WTC11 (cell line): ENCODE data around the gene HLF. TPM values are rescaled to one million over a fixed set of nuclear protein-coding genes. Genes with fewer than 3 reads are reported as not detected.

Experiments used
- ATAC-seq: fragments of 200-7000 bp; cut with Tn5 transposase; 2 replicates; pipeline ENCODE4 v1.10.0; 2021; ENCODE audit warnings: mild to moderate bottlenecking, moderate library complexity
- CTCF ChIA-PET: fragments of 300-600 bp; sonication (Branson Sonifier 250); formaldehyde crosslinking; loops from one replicate; lab custom pipeline; 2021; ENCODE audit warnings: antibody characterized with exemption; lab: Charles Lee
- POLR2A ChIA-PET: fragments of 350-600 bp; sonication (Branson Sonifier 250); formaldehyde crosslinking; loops from one replicate; lab custom pipeline; 2021; ENCODE audit warnings: antibody characterized with exemption; lab: Charles Lee
- DNase-seq: peaks from one replicate; pipeline ENCODE4 v3.0.0; 2021; ENCODE audit warnings: low spot score
- H3K27ac Mint-ChIP-seq: 2 replicates; pipeline ENCODE4 v1.8.0; 2021; ENCODE audit warnings: mixed read lengths
- H3K27me3 Mint-ChIP-seq: 2 replicates; pipeline ENCODE4 v1.8.0; 2021; ENCODE audit warnings: low read depth, mild to moderate bottlenecking, moderate library complexity, mixed read lengths
- H3K36me3 Mint-ChIP-seq: 2 replicates; pipeline ENCODE4 v1.8.0; 2021; ENCODE audit warnings: mixed read lengths
- H3K4me1 Mint-ChIP-seq: 2 replicates; pipeline ENCODE4 v1.8.0; 2022; ENCODE audit warnings: mixed read lengths
- H3K4me3 Mint-ChIP-seq: 2 replicates; pipeline ENCODE4 v1.8.0; 2021; ENCODE audit warnings: mild to moderate bottlenecking, moderate library complexity, mixed read lengths
- H3K9me3 Mint-ChIP-seq: 2 replicates; pipeline ENCODE4 v1.8.0; 2021; ENCODE audit warnings: mixed read lengths
- ELF4 ChIP-seq: sonication (generic); formaldehyde crosslinking; IDR thresholded peaks from 2 replicates; pipeline ENCODE4 v1.8.1; 2022; ENCODE audit warnings: low read depth, mild to moderate bottlenecking, moderate library complexity, missing genetic modification reagents
- ETV6 ChIP-seq: sonication (generic); formaldehyde crosslinking; IDR thresholded peaks from 2 replicates; pipeline ENCODE4 v1.8.1; 2022; ENCODE audit warnings: mild to moderate bottlenecking, missing genetic modification reagents
- FOXP1 ChIP-seq: sonication (generic); formaldehyde crosslinking; IDR thresholded peaks from 2 replicates; pipeline ENCODE4 v1.8.0; 2022; ENCODE audit warnings: missing genetic modification reagents, mild to moderate bottlenecking, moderate library complexity, borderline replicate concordance
- GRHL2 ChIP-seq: fragments of 250-450 bp; sonication (Bioruptor Pico); IDR thresholded peaks from 2 replicates; pipeline ENCODE4 v1.8.0; 2022; ENCODE audit warnings: mild to moderate bottlenecking, moderate library complexity; ENCODE audit not compliant: insufficient replicate concordance, severe bottlenecking
- IRF2 ChIP-seq: sonication (generic); formaldehyde crosslinking; IDR thresholded peaks from 2 replicates; pipeline ENCODE4 v1.8.0; 2022; ENCODE audit warnings: low read depth, missing genetic modification reagents, borderline replicate concordance
- NFYB ChIP-seq: sonication (generic); formaldehyde crosslinking; conservative IDR thresholded peaks from 2 replicates; pipeline ENCODE4 v1.8.0; 2022; ENCODE audit warnings: low read depth, missing genetic modification reagents
- SMAD3 ChIP-seq: sonication (generic); formaldehyde crosslinking; IDR thresholded peaks from 2 replicates; pipeline ENCODE4 v1.8.0; 2022; ENCODE audit warnings: missing genetic modification reagents, mild to moderate bottlenecking, borderline replicate concordance
- ZNF121 ChIP-seq: sonication (generic); formaldehyde crosslinking; IDR thresholded peaks from 2 replicates; pipeline ENCODE4 v1.8.0; 2023; ENCODE audit warnings: missing genetic modification reagents
- ZNF232 ChIP-seq: sonication (generic); formaldehyde crosslinking; IDR thresholded peaks from 2 replicates; pipeline ENCODE4 v1.8.0; 2022; ENCODE audit warnings: mild to moderate bottlenecking, missing genetic modification reagents
- ZNF317 ChIP-seq: sonication (generic); formaldehyde crosslinking; IDR thresholded peaks from 2 replicates; pipeline ENCODE4 v1.8.1; 2023; ENCODE audit warnings: low read depth, mild to moderate bottlenecking, moderate library complexity, missing genetic modification reagents, borderline replicate concordance
- ZNF423 ChIP-seq: fragments of 250-450 bp; sonication (Bioruptor Pico); IDR thresholded peaks from 2 replicates; pipeline ENCODE4 v2.1.2; 2022; ENCODE audit warnings: mild to moderate bottlenecking, moderate library complexity
- total RNA-seq: library from RNA; stranded (reverse); gene quantifications from 3 replicates; pipeline ENCODE4 v1.2.3, GENCODE V29; 2021
- TF ChIP-seq, protein P1 (sequence below): sonication (generic); formaldehyde crosslinking; IDR thresholded peaks from 2 replicates; pipeline ENCODE4 v1.8.0; 2022; ENCODE audit warnings: missing genetic modification reagents
- TF ChIP-seq, protein P2 (sequence below): sonication (generic); formaldehyde crosslinking; conservative IDR thresholded peaks from 2 replicates; pipeline ENCODE4 v1.8.1; 2023; ENCODE audit warnings: mild to moderate bottlenecking, low read depth, missing genetic modification reagents, moderate library complexity
- TF ChIP-seq, protein P3 (sequence below): sonication (generic); formaldehyde crosslinking; IDR thresholded peaks from 2 replicates; pipeline ENCODE4 v1.8.0; 2022; ENCODE audit warnings: mild to moderate bottlenecking, missing genetic modification reagents
- TF ChIP-seq, protein P4 (sequence below): sonication (generic); formaldehyde crosslinking; conservative IDR thresholded peaks from 2 replicates; pipeline ENCODE4 v1.8.1; 2022; ENCODE audit warnings: mild to moderate bottlenecking, missing genetic modification reagents
- TF ChIP-seq, protein P5 (sequence below): sonication (generic); formaldehyde crosslinking; IDR thresholded peaks from 2 replicates; pipeline ENCODE4 v1.8.1; 2023; ENCODE audit warnings: mild to moderate bottlenecking, missing genetic modification reagents, moderate library complexity
- TF ChIP-seq, protein P6 (sequence below): sonication (generic); formaldehyde crosslinking; IDR thresholded peaks from 2 replicates; pipeline ENCODE4 v1.8.1; 2023; ENCODE audit warnings: mild to moderate bottlenecking, missing genetic modification reagents
- TF ChIP-seq, protein P7 (sequence below): sonication (generic); formaldehyde crosslinking; IDR thresholded peaks from 2 replicates; pipeline ENCODE4 v1.8.1; 2023; ENCODE audit warnings: mild to moderate bottlenecking, missing genetic modification reagents, borderline replicate concordance

HLF gene
- total RNA-seq, 1 experiment from 2014 or later = 0.31 TPM

DNA sequence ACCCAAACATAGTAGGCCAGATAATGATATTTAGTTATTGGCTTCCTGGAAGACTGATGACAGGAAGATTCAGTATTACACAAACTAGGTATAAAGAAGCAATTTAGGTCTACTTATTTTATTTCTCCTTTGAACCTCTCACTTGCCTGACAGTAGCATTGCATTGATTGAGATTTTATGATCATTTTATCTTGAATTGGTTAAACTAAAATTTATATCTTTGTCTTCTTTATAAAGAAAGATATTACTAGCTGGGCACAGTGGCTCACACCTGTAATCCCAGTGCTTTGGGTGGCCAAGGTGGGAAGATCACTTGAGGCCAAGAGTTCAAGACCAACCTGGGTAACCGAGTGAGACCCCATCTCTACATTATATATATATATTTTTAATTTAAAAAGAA is 14.4 kb downstream of the HLF start (continued):
- TF ChIP-seq, protein P1, sequence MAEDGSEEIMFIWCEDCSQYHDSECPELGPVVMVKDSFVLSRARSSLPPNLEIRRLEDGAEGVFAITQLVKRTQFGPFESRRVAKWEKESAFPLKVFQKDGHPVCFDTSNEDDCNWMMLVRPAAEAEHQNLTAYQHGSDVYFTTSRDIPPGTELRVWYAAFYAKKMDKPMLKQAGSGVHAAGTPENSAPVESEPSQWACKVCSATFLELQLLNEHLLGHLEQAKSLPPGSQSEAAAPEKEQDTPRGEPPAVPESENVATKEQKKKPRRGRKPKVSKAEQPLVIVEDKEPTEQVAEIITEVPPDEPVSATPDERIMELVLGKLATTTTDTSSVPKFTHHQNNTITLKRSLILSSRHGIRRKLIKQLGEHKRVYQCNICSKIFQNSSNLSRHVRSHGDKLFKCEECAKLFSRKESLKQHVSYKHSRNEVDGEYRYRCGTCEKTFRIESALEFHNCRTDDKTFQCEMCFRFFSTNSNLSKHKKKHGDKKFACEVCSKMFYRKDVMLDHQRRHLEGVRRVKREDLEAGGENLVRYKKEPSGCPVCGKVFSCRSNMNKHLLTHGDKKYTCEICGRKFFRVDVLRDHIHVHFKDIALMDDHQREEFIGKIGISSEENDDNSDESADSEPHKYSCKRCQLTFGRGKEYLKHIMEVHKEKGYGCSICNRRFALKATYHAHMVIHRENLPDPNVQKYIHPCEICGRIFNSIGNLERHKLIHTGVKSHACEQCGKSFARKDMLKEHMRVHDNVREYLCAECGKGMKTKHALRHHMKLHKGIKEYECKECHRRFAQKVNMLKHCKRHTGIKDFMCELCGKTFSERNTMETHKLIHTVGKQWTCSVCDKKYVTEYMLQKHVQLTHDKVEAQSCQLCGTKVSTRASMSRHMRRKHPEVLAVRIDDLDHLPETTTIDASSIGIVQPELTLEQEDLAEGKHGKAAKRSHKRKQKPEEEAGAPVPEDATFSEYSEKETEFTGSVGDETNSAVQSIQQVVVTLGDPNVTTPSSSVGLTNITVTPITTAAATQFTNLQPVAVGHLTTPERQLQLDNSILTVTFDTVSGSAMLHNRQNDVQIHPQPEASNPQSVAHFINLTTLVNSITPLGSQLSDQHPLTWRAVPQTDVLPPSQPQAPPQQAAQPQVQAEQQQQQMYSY (CRISPR knock-in tag) = no peak
- TF ChIP-seq NFYB (CRISPR knock-in tag) = no peak

DNA sequence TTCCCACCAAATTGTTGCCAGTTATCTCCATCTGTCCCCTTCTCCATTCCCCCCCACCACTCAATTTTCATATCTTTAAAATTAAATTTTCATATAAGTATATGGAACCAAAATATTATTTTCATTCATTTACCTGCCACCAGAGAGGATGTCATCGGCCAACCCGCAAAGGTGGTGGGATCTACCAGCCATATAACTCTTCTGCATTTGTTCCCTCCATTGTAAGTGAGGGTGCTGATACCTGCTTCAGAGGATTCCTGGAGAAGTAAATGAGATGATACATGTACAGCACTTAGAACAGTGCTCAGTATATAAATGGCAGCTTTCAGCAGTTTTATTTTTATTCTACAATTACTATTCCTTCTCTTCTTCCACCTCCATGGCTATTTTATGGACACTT is 15.0 kb downstream of the HLF start:
- TF ChIP-seq ZNF317 (CRISPR knock-in tag) (no peak), ZNF232 (CRISPR knock-in tag) (no peak), ELF4 (CRISPR knock-in tag) (no peak), ETV6 (CRISPR knock-in tag) (no peak), ZNF423 (CRISPR knock-in tag) (no peak)
- TF ChIP-seq, protein P2, sequence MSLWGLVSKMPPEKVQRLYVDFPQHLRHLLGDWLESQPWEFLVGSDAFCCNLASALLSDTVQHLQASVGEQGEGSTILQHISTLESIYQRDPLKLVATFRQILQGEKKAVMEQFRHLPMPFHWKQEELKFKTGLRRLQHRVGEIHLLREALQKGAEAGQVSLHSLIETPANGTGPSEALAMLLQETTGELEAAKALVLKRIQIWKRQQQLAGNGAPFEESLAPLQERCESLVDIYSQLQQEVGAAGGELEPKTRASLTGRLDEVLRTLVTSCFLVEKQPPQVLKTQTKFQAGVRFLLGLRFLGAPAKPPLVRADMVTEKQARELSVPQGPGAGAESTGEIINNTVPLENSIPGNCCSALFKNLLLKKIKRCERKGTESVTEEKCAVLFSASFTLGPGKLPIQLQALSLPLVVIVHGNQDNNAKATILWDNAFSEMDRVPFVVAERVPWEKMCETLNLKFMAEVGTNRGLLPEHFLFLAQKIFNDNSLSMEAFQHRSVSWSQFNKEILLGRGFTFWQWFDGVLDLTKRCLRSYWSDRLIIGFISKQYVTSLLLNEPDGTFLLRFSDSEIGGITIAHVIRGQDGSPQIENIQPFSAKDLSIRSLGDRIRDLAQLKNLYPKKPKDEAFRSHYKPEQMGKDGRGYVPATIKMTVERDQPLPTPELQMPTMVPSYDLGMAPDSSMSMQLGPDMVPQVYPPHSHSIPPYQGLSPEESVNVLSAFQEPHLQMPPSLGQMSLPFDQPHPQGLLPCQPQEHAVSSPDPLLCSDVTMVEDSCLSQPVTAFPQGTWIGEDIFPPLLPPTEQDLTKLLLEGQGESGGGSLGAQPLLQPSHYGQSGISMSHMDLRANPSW (CRISPR knock-in tag) = no peak
- TF ChIP-seq, protein P3, sequence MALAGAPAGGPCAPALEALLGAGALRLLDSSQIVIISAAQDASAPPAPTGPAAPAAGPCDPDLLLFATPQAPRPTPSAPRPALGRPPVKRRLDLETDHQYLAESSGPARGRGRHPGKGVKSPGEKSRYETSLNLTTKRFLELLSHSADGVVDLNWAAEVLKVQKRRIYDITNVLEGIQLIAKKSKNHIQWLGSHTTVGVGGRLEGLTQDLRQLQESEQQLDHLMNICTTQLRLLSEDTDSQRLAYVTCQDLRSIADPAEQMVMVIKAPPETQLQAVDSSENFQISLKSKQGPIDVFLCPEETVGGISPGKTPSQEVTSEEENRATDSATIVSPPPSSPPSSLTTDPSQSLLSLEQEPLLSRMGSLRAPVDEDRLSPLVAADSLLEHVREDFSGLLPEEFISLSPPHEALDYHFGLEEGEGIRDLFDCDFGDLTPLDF (CRISPR knock-in tag) = no peak
- TF ChIP-seq, protein P4, sequence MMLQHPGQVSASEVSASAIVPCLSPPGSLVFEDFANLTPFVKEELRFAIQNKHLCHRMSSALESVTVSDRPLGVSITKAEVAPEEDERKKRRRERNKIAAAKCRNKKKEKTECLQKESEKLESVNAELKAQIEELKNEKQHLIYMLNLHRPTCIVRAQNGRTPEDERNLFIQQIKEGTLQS (CRISPR knock-in tag) = no peak
- no peak for DNase-seq
- Mint-ChIP-seq H3K4me1 (peaks cover 12% of the 10 kb centered on the region), H3K4me3 (no peak overlapping the region), H3K9me3 (0 out of 2 replicates have a peak, but pooled peaks cover under 1% of the 10 kb centered on the region), H3K27me3 (no peaks in the 10 kb centered on the region), H3K36me3 (no peaks in the 10 kb centered on the region), H3K27ac (no peak overlapping the region)
- ChIA-PET CTCF (no interaction called here), POLR2A (no interaction called here)
- no peak for ATAC-seq

DNA sequence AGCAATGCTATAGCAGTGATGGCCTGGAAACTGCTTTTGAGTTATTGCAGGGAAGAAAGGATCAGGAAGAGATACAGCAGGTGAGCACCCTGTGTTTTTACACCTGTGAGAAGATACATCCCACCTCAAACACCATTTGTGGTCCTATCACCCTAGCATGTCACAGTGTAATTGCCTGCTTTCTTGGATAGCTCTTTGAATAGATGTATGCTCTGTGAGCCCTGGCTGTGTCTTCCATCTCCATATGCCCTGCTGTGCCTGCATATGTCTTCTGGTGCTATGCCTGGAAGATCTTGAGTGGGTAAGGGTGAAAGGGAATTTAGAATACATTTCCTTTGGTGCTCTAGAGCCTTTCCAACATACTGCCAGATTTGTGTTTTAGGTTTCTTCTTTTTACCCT is 15.5 kb downstream of the HLF start:
- Mint-ChIP-seq H3K4me1 (peaks cover 13% of the 10 kb centered on the region), H3K27ac (no peak overlapping the region), H3K4me3 (no peak overlapping the region), H3K36me3 (no peaks in the 10 kb centered on the region), H3K27me3 (no peaks in the 10 kb centered on the region), H3K9me3 (0 out of 2 replicates have a peak, but pooled peaks cover 4% of the 10 kb centered on the region)
- ChIA-PET CTCF (no interaction called here), POLR2A (no interaction called here)
- DNase-seq = no peak
- ATAC-seq = no peak
- TF ChIP-seq FOXP1 (CRISPR knock-in tag) = no peak
- TF ChIP-seq, protein P5, sequence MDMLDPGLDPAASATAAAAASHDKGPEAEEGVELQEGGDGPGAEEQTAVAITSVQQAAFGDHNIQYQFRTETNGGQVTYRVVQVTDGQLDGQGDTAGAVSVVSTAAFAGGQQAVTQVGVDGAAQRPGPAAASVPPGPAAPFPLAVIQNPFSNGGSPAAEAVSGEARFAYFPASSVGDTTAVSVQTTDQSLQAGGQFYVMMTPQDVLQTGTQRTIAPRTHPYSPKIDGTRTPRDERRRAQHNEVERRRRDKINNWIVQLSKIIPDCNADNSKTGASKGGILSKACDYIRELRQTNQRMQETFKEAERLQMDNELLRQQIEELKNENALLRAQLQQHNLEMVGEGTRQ (CRISPR knock-in tag) = no peak
- TF ChIP-seq, protein P6, sequence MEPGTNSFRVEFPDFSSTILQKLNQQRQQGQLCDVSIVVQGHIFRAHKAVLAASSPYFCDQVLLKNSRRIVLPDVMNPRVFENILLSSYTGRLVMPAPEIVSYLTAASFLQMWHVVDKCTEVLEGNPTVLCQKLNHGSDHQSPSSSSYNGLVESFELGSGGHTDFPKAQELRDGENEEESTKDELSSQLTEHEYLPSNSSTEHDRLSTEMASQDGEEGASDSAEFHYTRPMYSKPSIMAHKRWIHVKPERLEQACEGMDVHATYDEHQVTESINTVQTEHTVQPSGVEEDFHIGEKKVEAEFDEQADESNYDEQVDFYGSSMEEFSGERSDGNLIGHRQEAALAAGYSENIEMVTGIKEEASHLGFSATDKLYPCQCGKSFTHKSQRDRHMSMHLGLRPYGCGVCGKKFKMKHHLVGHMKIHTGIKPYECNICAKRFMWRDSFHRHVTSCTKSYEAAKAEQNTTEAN = no peak
- no peak for TF ChIP-seq IRF2 (CRISPR knock-in tag)
- TF ChIP-seq SMAD3 (CRISPR knock-in tag) = no peak
- TF ChIP-seq, protein P4 (CRISPR knock-in tag) = no peak
- TF ChIP-seq GRHL2 (CRISPR knock-in tag) = no peak
- no peak for TF ChIP-seq NFYB (CRISPR knock-in tag)
- TF ChIP-seq, protein P7, sequence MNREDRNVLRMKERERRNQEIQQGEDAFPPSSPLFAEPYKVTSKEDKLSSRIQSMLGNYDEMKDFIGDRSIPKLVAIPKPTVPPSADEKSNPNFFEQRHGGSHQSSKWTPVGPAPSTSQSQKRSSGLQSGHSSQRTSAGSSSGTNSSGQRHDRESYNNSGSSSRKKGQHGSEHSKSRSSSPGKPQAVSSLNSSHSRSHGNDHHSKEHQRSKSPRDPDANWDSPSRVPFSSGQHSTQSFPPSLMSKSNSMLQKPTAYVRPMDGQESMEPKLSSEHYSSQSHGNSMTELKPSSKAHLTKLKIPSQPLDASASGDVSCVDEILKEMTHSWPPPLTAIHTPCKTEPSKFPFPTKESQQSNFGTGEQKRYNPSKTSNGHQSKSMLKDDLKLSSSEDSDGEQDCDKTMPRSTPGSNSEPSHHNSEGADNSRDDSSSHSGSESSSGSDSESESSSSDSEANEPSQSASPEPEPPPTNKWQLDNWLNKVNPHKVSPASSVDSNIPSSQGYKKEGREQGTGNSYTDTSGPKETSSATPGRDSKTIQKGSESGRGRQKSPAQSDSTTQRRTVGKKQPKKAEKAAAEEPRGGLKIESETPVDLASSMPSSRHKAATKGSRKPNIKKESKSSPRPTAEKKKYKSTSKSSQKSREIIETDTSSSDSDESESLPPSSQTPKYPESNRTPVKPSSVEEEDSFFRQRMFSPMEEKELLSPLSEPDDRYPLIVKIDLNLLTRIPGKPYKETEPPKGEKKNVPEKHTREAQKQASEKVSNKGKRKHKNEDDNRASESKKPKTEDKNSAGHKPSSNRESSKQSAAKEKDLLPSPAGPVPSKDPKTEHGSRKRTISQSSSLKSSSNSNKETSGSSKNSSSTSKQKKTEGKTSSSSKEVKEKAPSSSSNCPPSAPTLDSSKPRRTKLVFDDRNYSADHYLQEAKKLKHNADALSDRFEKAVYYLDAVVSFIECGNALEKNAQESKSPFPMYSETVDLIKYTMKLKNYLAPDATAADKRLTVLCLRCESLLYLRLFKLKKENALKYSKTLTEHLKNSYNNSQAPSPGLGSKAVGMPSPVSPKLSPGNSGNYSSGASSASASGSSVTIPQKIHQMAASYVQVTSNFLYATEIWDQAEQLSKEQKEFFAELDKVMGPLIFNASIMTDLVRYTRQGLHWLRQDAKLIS = no peak
- TF ChIP-seq ZNF121 = no peak
